Measurements from ENCODE around the gene PNMA6E. TPM values are rescaled to one million over a fixed set of nuclear protein-coding genes. Genes with fewer than 3 reads are reported as not detected.

PNMA6E gene
- total and polyA plus RNA-seq, 2 experiments from 2014 or later, result not detected

GRCh38 chrX:153446636-153446936 lies 45.4 kb upstream of the PNMA6E start (continued):
- no peak for TF ChIP-seq EZH2phosphoT487 (IDR thresholded peaks at IDR 0.05; ENCODE audit: unreplicated experiment)

GRCh38 chrX:153445856-153446635 lies 44.9 kb upstream of the PNMA6E start, which contains the start of gene TREX2:
TREX2 (minus strand) TSS chrX:153446056; CDS start chrX:153445430, 626 bp downstream.
- H3K36me3 Mint-ChIP-seq (ENCODE audit: low read depth), result no peaks in the 10 kb centered on the region
- H3F3A ChIP-seq (replicated peaks; ENCODE audit: low read depth), result no peaks in the 10 kb centered on the region
- no peaks in the 10 kb centered on the region for H3K36me3 ChIP-seq (ENCODE audit: insufficient read depth)
- H4K20me1 ChIP-seq (replicated peaks; ENCODE audit: insufficient read depth), result no peaks in the 10 kb centered on the region
- H3K9me3 Mint-ChIP-seq, result no peaks in the 10 kb centered on the region
- no peaks in the 10 kb centered on the region for H3K9me2 ChIP-seq (ENCODE audit: insufficient read depth)
- no peak for ATAC-seq
- H3K27ac ChIP-seq (ENCODE audit: low read depth), result no peak within 1 kb of the TSS
- H3K27ac Mint-ChIP-seq, result no peak within 1 kb of the TSS
- H3K4me1 Mint-ChIP-seq, result no peaks in the 10 kb centered on the region
- H3K27me3 ChIP-seq (ENCODE audit: insufficient read depth), result no peaks in the 10 kb centered on the region
- no peaks in the 10 kb centered on the region for H3K4me1 ChIP-seq (ENCODE audit: insufficient read depth)
- no peak within 1 kb of the TSS for H3K4me3 Mint-ChIP-seq
- H3K27me3 Mint-ChIP-seq (ENCODE audit: insufficient read depth, low read depth, poor library complexity), result peaks cover 5% of the 10 kb centered on the region
- no peaks in the 10 kb centered on the region for H3K79me2 ChIP-seq (replicated peaks; ENCODE audit: insufficient read depth)
- TF ChIP-seq EZH2phosphoT487 (IDR thresholded peaks at IDR 0.05; ENCODE audit: unreplicated experiment) (no peak), ZNF331 (CRISPR knock-in tag; IDR thresholded peaks at IDR 0.05; ENCODE audit: low read depth) (no peak), JUNB (IDR thresholded peaks at IDR 0.05; ENCODE audit: unreplicated experiment) (no peak), CREB1 (CRISPR knock-in tag; IDR thresholded peaks at IDR 0.05; ENCODE audit: low read depth) (no peak), POLR2AphosphoS5 (IDR thresholded peaks at IDR 0.05; ENCODE audit: low read depth) (no peak), EZH2 (IDR thresholded peaks at IDR 0.05; ENCODE audit: low read depth, unreplicated experiment) (no peak), ZNF114 (CRISPR knock-in tag; IDR thresholded peaks at IDR 0.05) (no peak), ZNF462 (CRISPR knock-in tag; IDR thresholded peaks at IDR 0.05) (no peak), ETS1 (IDR thresholded peaks at IDR 0.05) (no peak), NANOG (IDR thresholded peaks at IDR 0.05; ENCODE audit: borderline replicate concordance) (no peak)
- TF ChIP-seq, protein P1, sequence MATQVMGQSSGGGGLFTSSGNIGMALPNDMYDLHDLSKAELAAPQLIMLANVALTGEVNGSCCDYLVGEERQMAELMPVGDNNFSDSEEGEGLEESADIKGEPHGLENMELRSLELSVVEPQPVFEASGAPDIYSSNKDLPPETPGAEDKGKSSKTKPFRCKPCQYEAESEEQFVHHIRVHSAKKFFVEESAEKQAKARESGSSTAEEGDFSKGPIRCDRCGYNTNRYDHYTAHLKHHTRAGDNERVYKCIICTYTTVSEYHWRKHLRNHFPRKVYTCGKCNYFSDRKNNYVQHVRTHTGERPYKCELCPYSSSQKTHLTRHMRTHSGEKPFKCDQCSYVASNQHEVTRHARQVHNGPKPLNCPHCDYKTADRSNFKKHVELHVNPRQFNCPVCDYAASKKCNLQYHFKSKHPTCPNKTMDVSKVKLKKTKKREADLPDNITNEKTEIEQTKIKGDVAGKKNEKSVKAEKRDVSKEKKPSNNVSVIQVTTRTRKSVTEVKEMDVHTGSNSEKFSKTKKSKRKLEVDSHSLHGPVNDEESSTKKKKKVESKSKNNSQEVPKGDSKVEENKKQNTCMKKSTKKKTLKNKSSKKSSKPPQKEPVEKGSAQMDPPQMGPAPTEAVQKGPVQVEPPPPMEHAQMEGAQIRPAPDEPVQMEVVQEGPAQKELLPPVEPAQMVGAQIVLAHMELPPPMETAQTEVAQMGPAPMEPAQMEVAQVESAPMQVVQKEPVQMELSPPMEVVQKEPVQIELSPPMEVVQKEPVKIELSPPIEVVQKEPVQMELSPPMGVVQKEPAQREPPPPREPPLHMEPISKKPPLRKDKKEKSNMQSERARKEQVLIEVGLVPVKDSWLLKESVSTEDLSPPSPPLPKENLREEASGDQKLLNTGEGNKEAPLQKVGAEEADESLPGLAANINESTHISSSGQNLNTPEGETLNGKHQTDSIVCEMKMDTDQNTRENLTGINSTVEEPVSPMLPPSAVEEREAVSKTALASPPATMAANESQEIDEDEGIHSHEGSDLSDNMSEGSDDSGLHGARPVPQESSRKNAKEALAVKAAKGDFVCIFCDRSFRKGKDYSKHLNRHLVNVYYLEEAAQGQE (IDR thresholded peaks at IDR 0.05; ENCODE audit: unreplicated experiment), result no peak
- TF ChIP-seq, protein P2, sequence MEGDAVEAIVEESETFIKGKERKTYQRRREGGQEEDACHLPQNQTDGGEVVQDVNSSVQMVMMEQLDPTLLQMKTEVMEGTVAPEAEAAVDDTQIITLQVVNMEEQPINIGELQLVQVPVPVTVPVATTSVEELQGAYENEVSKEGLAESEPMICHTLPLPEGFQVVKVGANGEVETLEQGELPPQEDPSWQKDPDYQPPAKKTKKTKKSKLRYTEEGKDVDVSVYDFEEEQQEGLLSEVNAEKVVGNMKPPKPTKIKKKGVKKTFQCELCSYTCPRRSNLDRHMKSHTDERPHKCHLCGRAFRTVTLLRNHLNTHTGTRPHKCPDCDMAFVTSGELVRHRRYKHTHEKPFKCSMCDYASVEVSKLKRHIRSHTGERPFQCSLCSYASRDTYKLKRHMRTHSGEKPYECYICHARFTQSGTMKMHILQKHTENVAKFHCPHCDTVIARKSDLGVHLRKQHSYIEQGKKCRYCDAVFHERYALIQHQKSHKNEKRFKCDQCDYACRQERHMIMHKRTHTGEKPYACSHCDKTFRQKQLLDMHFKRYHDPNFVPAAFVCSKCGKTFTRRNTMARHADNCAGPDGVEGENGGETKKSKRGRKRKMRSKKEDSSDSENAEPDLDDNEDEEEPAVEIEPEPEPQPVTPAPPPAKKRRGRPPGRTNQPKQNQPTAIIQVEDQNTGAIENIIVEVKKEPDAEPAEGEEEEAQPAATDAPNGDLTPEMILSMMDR (conservative IDR thresholded peaks at IDR 0.05; ENCODE audit: low read depth in 2 of 2), result no peak
- no peak within 1 kb of the TSS for H3K4me2 ChIP-seq
- no peak within 1 kb of the TSS for H3K4me3 ChIP-seq
- DNase-seq (ENCODE audit: low spot score), result no peak
- no peak within 1 kb of the TSS for H2AFZ ChIP-seq
